ENCODE measurements around the gene TREML1. TPM values are rescaled to one million over a fixed set of nuclear protein-coding genes. Genes with fewer than 3 reads are reported as not detected.

The TREML1 gene
- total RNA-seq, 1 experiment from 2014 or later = not detected

GRCh38 chr6:41155132-41155805, 1.1 kb upstream of the TREML1 start:
- Histone ChIP-seq H3K36me3 (ENCODE audit: insufficient read depth, low read length, poor library complexity, severe bottlenecking) (no peaks in the 10 kb centered on the region), H3K27me3 (replicated peaks; ENCODE audit: insufficient read depth, low read depth, low read length, poor library complexity) (no peaks in the 10 kb centered on the region), H3K27ac (ENCODE audit: low read depth, low read length, poor library complexity, severe bottlenecking) (no peak overlapping the region), H3K9me3 (ENCODE audit: low read depth, low read length, poor library complexity, severe bottlenecking) (no peaks in the 10 kb centered on the region), H3K4me1 (ENCODE audit: insufficient read depth, low read length, poor library complexity, severe bottlenecking) (no peaks in the 10 kb centered on the region), H3K4me3 (ENCODE audit: low read depth, low read length, poor library complexity, severe bottlenecking) (no peak overlapping the region)
- CTCF ChIA-PET = no interaction called here
- DNase-seq (ENCODE audit: low spot score) = no peak
- intact Hi-C loops (cut with micrococcal nuclease; ENCODE audit: unreplicated experiment) = no loop called here
- no TSS peak for BruUV-seq (replicated peaks)
- POLR2A ChIA-PET (ENCODE audit: low non-redundant PET) = no interaction called here
- TF ChIP-seq CTCF (conservative IDR thresholded peaks at IDR 0.05; ENCODE audit: low read depth, low read length) = no peak
- no peak for TF ChIP-seq EZH2 (IDR thresholded peaks at IDR 0.05; ENCODE audit: borderline replicate concordance, low read depth, low read length, poor library complexity, severe bottlenecking)

GRCh38 chr6:41153451-41153850, 696 bp downstream of the TREML1 start:
- CTCF ChIA-PET = no interaction called here
- no peaks in the 10 kb centered on the region for H3K36me3 ChIP-seq (ENCODE audit: insufficient read depth, low read length, poor library complexity, severe bottlenecking)
- H3K27me3 ChIP-seq (replicated peaks; ENCODE audit: insufficient read depth, low read depth, low read length, poor library complexity) = no peaks in the 10 kb centered on the region
- TF ChIP-seq EZH2 (IDR thresholded peaks at IDR 0.05; ENCODE audit: borderline replicate concordance, low read depth, low read length, poor library complexity, severe bottlenecking) = no peak
- TF ChIP-seq CTCF (conservative IDR thresholded peaks at IDR 0.05; ENCODE audit: low read depth, low read length) = no peak
- H3K27ac ChIP-seq (ENCODE audit: low read depth, low read length, poor library complexity, severe bottlenecking) = no peak overlapping the region
- BruUV-seq (replicated peaks) = no TSS peak
- intact Hi-C loops (cut with micrococcal nuclease; ENCODE audit: unreplicated experiment) = no loop called here
- no peaks in the 10 kb centered on the region for H3K4me1 ChIP-seq (ENCODE audit: insufficient read depth, low read length, poor library complexity, severe bottlenecking)
- no peaks in the 10 kb centered on the region for H3K9me3 ChIP-seq (ENCODE audit: low read depth, low read length, poor library complexity, severe bottlenecking)
- POLR2A ChIA-PET (ENCODE audit: low non-redundant PET) = no interaction called here
- DNase-seq (ENCODE audit: low spot score) = peak; percentile 7
- H3K4me3 ChIP-seq (ENCODE audit: low read depth, low read length, poor library complexity, severe bottlenecking) = no peak overlapping the region

GRCh38 chr6:41150671-41151070, 3.5 kb downstream of the TREML1 start:
- Histone ChIP-seq H3K27ac (ENCODE audit: low read depth, low read length, poor library complexity, severe bottlenecking) (no peak overlapping the region), H3K9me3 (ENCODE audit: low read depth, low read length, poor library complexity, severe bottlenecking) (no peaks in the 10 kb centered on the region), H3K4me3 (ENCODE audit: low read depth, low read length, poor library complexity, severe bottlenecking) (no peak overlapping the region), H3K27me3 (replicated peaks; ENCODE audit: insufficient read depth, low read depth, low read length, poor library complexity) (peaks cover 4% of the 10 kb centered on the region), H3K36me3 (ENCODE audit: insufficient read depth, low read length, poor library complexity, severe bottlenecking) (no peaks in the 10 kb centered on the region), H3K4me1 (ENCODE audit: insufficient read depth, low read length, poor library complexity, severe bottlenecking) (no peaks in the 10 kb centered on the region)
- ChIA-PET POLR2A (ENCODE audit: low non-redundant PET) (no interaction called here), CTCF (no interaction called here)
- DNase-seq (ENCODE audit: low spot score) = no peak
- intact Hi-C loops (cut with micrococcal nuclease; ENCODE audit: unreplicated experiment) = no loop called here
- TF ChIP-seq CTCF (conservative IDR thresholded peaks at IDR 0.05; ENCODE audit: low read depth, low read length) (no peak), EZH2 (IDR thresholded peaks at IDR 0.05; ENCODE audit: borderline replicate concordance, low read depth, low read length, poor library complexity, severe bottlenecking) (no peak)
- BruUV-seq (replicated peaks) = no TSS peak

All from A673 (cell line).